GM10266 (cell line): ENCODE results near the gene ERFL.

Experiments
- DNase-seq: peaks from one replicate; pipeline ENCODE4 v3.0.0; 2012; ENCODE audit errors: extremely low spot score
- TF ChIP-seq, protein P1 (sequence below): IDR thresholded peaks from 2 replicates; pipeline ENCODE4 v1.5.1; 2012; ENCODE audit warnings: mild to moderate bottlenecking, low read depth; ENCODE audit not compliant: control insufficient read depth, insufficient read depth; ENCODE audit errors: missing control alignments

The ERFL gene

DNA sequence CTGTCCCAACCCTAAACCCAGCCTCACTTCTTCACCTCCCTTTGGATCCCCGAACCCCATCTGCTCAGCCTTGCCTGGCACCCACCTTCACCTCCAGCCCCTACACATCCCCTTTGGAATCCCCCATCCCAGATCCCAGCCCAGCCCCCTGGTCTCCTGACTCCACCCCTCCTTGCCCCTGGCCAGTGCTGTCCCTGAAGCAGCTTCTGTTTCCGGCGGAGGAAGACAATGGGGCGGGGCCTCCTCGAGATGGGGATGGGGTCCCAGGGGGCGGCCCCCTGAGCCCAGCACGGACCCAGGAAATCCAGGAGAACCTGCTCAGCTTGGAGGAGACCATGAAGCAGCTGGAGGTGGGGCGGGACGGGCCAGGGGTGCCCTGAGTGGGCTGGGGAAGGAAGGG, 22.0 kb downstream of the ERFL start:
- TF ChIP-seq, protein P1, sequence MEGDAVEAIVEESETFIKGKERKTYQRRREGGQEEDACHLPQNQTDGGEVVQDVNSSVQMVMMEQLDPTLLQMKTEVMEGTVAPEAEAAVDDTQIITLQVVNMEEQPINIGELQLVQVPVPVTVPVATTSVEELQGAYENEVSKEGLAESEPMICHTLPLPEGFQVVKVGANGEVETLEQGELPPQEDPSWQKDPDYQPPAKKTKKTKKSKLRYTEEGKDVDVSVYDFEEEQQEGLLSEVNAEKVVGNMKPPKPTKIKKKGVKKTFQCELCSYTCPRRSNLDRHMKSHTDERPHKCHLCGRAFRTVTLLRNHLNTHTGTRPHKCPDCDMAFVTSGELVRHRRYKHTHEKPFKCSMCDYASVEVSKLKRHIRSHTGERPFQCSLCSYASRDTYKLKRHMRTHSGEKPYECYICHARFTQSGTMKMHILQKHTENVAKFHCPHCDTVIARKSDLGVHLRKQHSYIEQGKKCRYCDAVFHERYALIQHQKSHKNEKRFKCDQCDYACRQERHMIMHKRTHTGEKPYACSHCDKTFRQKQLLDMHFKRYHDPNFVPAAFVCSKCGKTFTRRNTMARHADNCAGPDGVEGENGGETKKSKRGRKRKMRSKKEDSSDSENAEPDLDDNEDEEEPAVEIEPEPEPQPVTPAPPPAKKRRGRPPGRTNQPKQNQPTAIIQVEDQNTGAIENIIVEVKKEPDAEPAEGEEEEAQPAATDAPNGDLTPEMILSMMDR = no peak
- DNase-seq = no peak

DNA sequence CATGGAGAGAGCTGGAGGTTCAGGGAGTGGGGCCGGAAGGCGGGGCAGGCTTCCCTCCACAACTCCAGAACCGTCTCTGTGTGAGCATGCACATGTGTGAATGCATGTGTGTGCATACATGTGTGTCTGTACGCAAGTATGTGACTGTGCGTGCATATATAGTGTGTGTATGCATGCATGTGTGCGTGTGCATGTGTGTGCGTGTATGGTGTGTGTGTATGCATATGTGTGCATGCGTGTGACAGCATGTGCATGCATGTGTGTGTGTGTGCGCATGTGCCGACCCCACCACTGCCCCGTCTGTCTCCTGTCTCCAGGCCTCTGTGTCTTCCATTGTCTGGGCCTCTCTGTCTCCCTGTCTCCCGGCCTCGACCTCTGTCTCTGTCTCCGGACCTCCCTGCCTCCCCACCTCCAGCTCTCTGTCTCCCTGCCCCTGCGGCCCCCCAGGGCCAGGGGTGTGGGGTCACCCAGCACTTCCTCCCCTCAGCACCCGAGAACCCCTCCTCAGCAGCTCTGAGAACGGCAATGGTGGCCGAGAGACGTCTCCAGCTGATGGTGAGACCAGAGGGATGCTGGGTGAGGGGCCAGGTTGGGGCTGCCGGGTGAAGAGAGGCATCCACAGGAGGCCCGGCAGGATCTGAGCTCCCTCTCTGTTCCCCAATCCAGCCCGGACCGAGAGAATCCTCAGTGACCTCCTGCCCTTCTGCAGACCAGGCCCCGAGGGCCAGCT, 22.8 kb downstream of the ERFL start:
- no peak for DNase-seq

GRCh38 chr19:41904118-41904870, 24.0 kb downstream of the ERFL start:
- TF ChIP-seq, protein P1 = no peak
- no peak for DNase-seq

More for the DNA sequence above, 22.8 kb downstream of the ERFL start:
- TF ChIP-seq, protein P1 = no peak

- DNase-seq = no peak
- TF ChIP-seq, protein P1 = no peak
These were observed 24.9 kb downstream of the ERFL start for GRCh38 chr19:41903193-41903953.

DNA sequence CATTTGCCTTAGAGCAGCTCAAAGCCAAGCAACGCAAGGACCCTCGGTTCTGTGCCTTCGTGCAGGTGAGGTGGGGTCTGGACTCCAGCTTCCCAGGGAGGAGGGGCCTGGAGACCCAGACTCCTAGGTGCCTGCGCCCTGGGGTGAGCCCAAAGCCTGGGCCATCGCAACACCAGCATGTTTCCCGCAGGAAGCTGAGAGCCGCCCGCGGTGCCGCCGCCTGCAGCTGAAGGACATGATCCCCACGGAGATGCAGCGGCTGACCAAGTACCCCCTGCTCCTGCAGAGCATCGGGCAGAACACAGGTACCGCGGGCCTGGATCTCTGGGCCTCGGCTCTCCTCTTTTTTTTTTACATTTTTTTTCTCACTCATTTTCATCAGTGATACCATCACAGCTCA, 25.7 kb downstream of the ERFL start:
- TF ChIP-seq, protein P1 = no peak
- no peak for DNase-seq

- TF ChIP-seq, protein P1 = no peak
- no peak for DNase-seq
These were observed 26.4 kb downstream of the ERFL start for GRCh38 chr19:41901707-41902360.
